Right lobe of liver (tissue), 4 donors: ENCODE data around the gene LCTL.

Experiments used
- CTCF ChIP-seq, 4 donors: fragments of 200-600 bp in 3 of 4; fragments of 450-650 bp in 1 of 4; IDR thresholded peaks; one replicate each; pipeline versions ENCODE4 v1.5.1 to v1.8.0; 2016 to 2022; ENCODE audit warnings: antibody characterized with exemption in 4 of 4, mild to moderate bottlenecking in 2 of 4
- POLR2A ChIP-seq: fragments of 450-650 bp; IDR thresholded peaks from one replicate; pipeline ENCODE4 v1.6.1; 2017; ENCODE audit warnings: antibody characterized with exemption, mild to moderate bottlenecking
- donor health status: DM: no; HTN: no; CAD: no.
- donor health status: DM: no; HTN: no; CAD: no.
- donor health status: DM: no; HTN: yes; CAD: no.

- no peak for TF ChIP-seq CTCF (IDR thresholded peaks at IDR 0.05)
- TF ChIP-seq POLR2A: no peak
These were observed 2.1 kb upstream of the LCTL start for GRCh38 chr15:66567897-66568296.
